Measurements from ENCODE around the gene ZNRD2. TPM values are rescaled to one million over a fixed set of nuclear protein-coding genes. Genes with fewer than 3 reads are reported as not detected.

ZNRD2 gene
- total and polyA plus RNA-seq, 4 experiments from 2014 or later = 24.6 to 74.9 (median 48.8) TPM

GRCh38 chr11:65538232-65538914 lies 31.9 kb upstream of the ZNRD2 start:
- peaks cover 14% of the 10 kb centered on the region for H3K4me1 ChIP-seq (ENCODE audit: insufficient read depth, low read length)
- H3K27ac ChIP-seq (ENCODE audit: low read depth, low read length) = no peak overlapping the region
- no peaks in the 10 kb centered on the region for H3K27me3 ChIP-seq (ENCODE audit: insufficient read depth, low read length)
- peak in 1 of 5 donors; percentile 33 for DNase-seq
- peaks cover 13% of the 10 kb centered on the region for H3K36me3 ChIP-seq (ENCODE audit: insufficient read depth, low read length)
- H3K9me3 ChIP-seq (ENCODE audit: control insufficient read depth in 1 of 2, low read length in 2 of 2) = no peaks in the 10 kb centered on the region
- Mint-ChIP-seq H3K27me3 (no peaks in the 10 kb centered on the region), H3K4me1 (peaks cover 8 to 26% (median 12%) of the 10 kb centered on the region in 4 donors), H3K36me3 (peaks cover 6 to 26% of the 10 kb centered on the region in 2 donors), H3K4me3 (peak overlapping the region in 5 of 8 donors; percentile 25 to 57 (median 39)), H3K27ac (peak overlapping the region in 1 of 7 donors; percentile 38), H3K9me3 (no peaks in the 10 kb centered on the region)
- no peak overlapping the region for H3K4me3 ChIP-seq (ENCODE audit: low read length in 2 of 2)
- CTCF ChIA-PET (ENCODE audit: partially characterized antibody) = interaction anchor here (3.1 to 4.1 kb wide), 2 partner anchors 50 to 55 kb away, joined by 9 to 17 read pairs; no protein-coding TSS in a partner anchor
- intact Hi-C loops (cut with micrococcal nuclease) = no loop called here
- POLR2A ChIA-PET (ENCODE audit: partially characterized antibody) = interaction anchor here (1.0 to 9.1 kb wide), 9 partner anchors 13 to 77 kb away, joined by 3 to 110 read pairs (median 10); partner anchors contain the start of genes EHBP1L1, FAM89B, MALAT1 and PCNX3

GRCh38 chr11:65538915-65539743 lies 31.1 kb upstream of the ZNRD2 start:
- Histone ChIP-seq H3K36me3 (ENCODE audit: insufficient read depth, low read length) (peaks cover 13% of the 10 kb centered on the region), H3K4me1 (ENCODE audit: insufficient read depth, low read length) (peaks cover 14% of the 10 kb centered on the region), H3K4me3 (ENCODE audit: low read length in 2 of 2) (peak overlapping the region in 1 of 2 donors; percentile 91), H3K9me3 (ENCODE audit: control insufficient read depth in 1 of 2, low read length in 2 of 2) (no peaks in the 10 kb centered on the region), H3K27ac (ENCODE audit: low read depth, low read length) (peak overlapping the region; percentile 55), H3K27me3 (ENCODE audit: insufficient read depth, low read length) (no peaks in the 10 kb centered on the region)
- peak overlapping the region in 1 of 8 donors; percentile 57 for H3K4me3 Mint-ChIP-seq
- peak overlapping the region in 2 of 7 donors; percentile 38 to 41 for H3K27ac Mint-ChIP-seq
- H3K27me3 Mint-ChIP-seq = no peaks in the 10 kb centered on the region
- DNase-seq = peak in 1 of 5 donors; percentile 38
- intact Hi-C loops (cut with micrococcal nuclease) = no loop called here
- peaks cover 9 to 29% (median 12%) of the 10 kb centered on the region in 4 donors for H3K4me1 Mint-ChIP-seq
- H3K9me3 Mint-ChIP-seq = no peaks in the 10 kb centered on the region
- POLR2A ChIA-PET (ENCODE audit: partially characterized antibody) = interaction anchor here (1.0 to 10.5 kb wide), 21 partner anchors 9 to 172 kb away, joined by 3 to 181 read pairs (median 12); partner anchors contain the start of genes EHBP1L1, FAM89B, FRMD8 and KCNK7
- H3K36me3 Mint-ChIP-seq = peaks cover 6 to 29% of the 10 kb centered on the region in 2 donors
- CTCF ChIA-PET (ENCODE audit: partially characterized antibody) = interaction anchor here (1.0 to 7.9 kb wide), 17 partner anchors 8 to 158 kb away, joined by 3 to 124 read pairs (median 9); partner anchors contain the start of genes EHBP1L1, FAM89B, KCNK7 and PCNX3

GRCh38 chr11:65539744-65540289 lies 30.5 kb upstream of the ZNRD2 start:
- ChIA-PET CTCF (ENCODE audit: partially characterized antibody) (interaction anchor here (0.8 to 7.9 kb wide), 23 partner anchors 8 to 184 kb away, joined by 3 to 124 read pairs (median 5); partner anchors contain the start of genes EHBP1L1, FAM89B, KCNK7 and PCNX3), POLR2A (ENCODE audit: partially characterized antibody) (interaction anchor here (0.7 to 10.5 kb wide), 28 partner anchors 9 to 171 kb away, joined by 3 to 181 read pairs (median 8); partner anchors contain the start of genes EHBP1L1, FAM89B, FRMD8 and KCNK7)
- Mint-ChIP-seq H3K36me3 (peaks cover under 1 to 23% of the 10 kb centered on the region in 2 donors), H3K4me1 (peaks cover 10 to 33% (median 12%) of the 10 kb centered on the region in 4 donors), H3K27me3 (no peaks in the 10 kb centered on the region), H3K9me3 (no peaks in the 10 kb centered on the region), H3K27ac (peak overlapping the region; percentile 48 to 87 (median 81)), H3K4me3 (peak overlapping the region; percentile 82 to 90 (median 87))
- H3K27me3 ChIP-seq (ENCODE audit: insufficient read depth, low read length) = no peaks in the 10 kb centered on the region
- no peak for DNase-seq
- H3K4me1 ChIP-seq (ENCODE audit: insufficient read depth, low read length) = peaks cover 14% of the 10 kb centered on the region
- H3K9me3 ChIP-seq (ENCODE audit: control insufficient read depth in 1 of 2, low read length in 2 of 2) = no peaks in the 10 kb centered on the region
- H3K4me3 ChIP-seq (ENCODE audit: low read length in 2 of 2) = peak overlapping the region in 1 of 2 donors; percentile 91
- intact Hi-C loops (cut with micrococcal nuclease) = loop anchor here (1.0 kb wide), 7 partner anchors 12 to 98 kb away; partner anchors contain the start of genes PCNX3, SCYL1 and SIPA1
- peaks cover 13% of the 10 kb centered on the region for H3K36me3 ChIP-seq (ENCODE audit: insufficient read depth, low read length)
- peak overlapping the region; percentile 55 for H3K27ac ChIP-seq (ENCODE audit: low read depth, low read length)

- H3K4me3 Mint-ChIP-seq = peak overlapping the region; percentile 82 to 90 (median 87)
- H3K36me3 Mint-ChIP-seq = peaks cover 0 to 22% of the 10 kb centered on the region in 2 donors
- peaks cover 12 to 36% (median 16%) of the 10 kb centered on the region in 4 donors for H3K4me1 Mint-ChIP-seq
- H3K4me3 ChIP-seq (ENCODE audit: low read length in 2 of 2) = peak overlapping the region; percentile 73 to 91
- H3K27me3 ChIP-seq (ENCODE audit: insufficient read depth, low read length) = no peaks in the 10 kb centered on the region
- H3K4me1 ChIP-seq (ENCODE audit: insufficient read depth, low read length) = peaks cover 17% of the 10 kb centered on the region
- peak; percentile 90 to 95 (median 91) for DNase-seq
- POLR2A ChIA-PET (ENCODE audit: partially characterized antibody) = interaction anchor here (0.7 to 10.5 kb wide), 30 partner anchors 8 to 171 kb away, joined by 3 to 181 read pairs (median 8); partner anchors contain the start of genes EHBP1L1, FAM89B, FRMD8 and KCNK7
- H3K9me3 ChIP-seq (ENCODE audit: control insufficient read depth in 1 of 2, low read length in 2 of 2) = no peaks in the 10 kb centered on the region
- intact Hi-C loops (cut with micrococcal nuclease) = loop anchor here (1.0 kb wide), 7 partner anchors 12 to 98 kb away; partner anchors contain the start of genes PCNX3, SCYL1 and SIPA1
- H3K27me3 Mint-ChIP-seq = no peaks in the 10 kb centered on the region
- peaks cover 7% of the 10 kb centered on the region for H3K36me3 ChIP-seq (ENCODE audit: insufficient read depth, low read length)
- H3K27ac Mint-ChIP-seq = peak overlapping the region; percentile 81 to 95 (median 87)
- H3K27ac ChIP-seq (ENCODE audit: low read depth, low read length) = peak overlapping the region; percentile 55
- CTCF ChIA-PET (ENCODE audit: partially characterized antibody) = interaction anchor here (0.7 to 7.9 kb wide), 29 partner anchors 9 to 185 kb away, joined by 3 to 124 read pairs (median 5); partner anchors contain the start of genes EHBP1L1, FAM89B, KCNK7 and PCNX3
- no peaks in the 10 kb centered on the region for H3K9me3 Mint-ChIP-seq
Observed at GRCh38 chr11:65540290-65541092, 29.8 kb upstream of the ZNRD2 start.

GRCh38 chr11:65541093-65541982 lies 28.9 kb upstream of the ZNRD2 start:
- H3K27ac Mint-ChIP-seq = peak overlapping the region; percentile 81 to 95 (median 87)
- H3K27me3 Mint-ChIP-seq = no peaks in the 10 kb centered on the region
- peaks cover 7% of the 10 kb centered on the region for H3K36me3 ChIP-seq (ENCODE audit: insufficient read depth, low read length)
- peaks cover 26% of the 10 kb centered on the region for H3K4me1 ChIP-seq (ENCODE audit: insufficient read depth, low read length)
- peak overlapping the region; percentile 74 to 90 (median 87) for H3K4me3 Mint-ChIP-seq
- peaks cover 0 to 19% of the 10 kb centered on the region in 2 donors for H3K36me3 Mint-ChIP-seq
- H3K27me3 ChIP-seq (ENCODE audit: insufficient read depth, low read length) = no peaks in the 10 kb centered on the region
- peak overlapping the region in 1 of 2 donors; percentile 91 for H3K4me3 ChIP-seq (ENCODE audit: low read length in 2 of 2)
- peak in 1 of 5 donors; percentile 41 for DNase-seq
- H3K27ac ChIP-seq (ENCODE audit: low read depth, low read length) = peak overlapping the region; percentile 55
- no peaks in the 10 kb centered on the region for H3K9me3 Mint-ChIP-seq
- H3K4me1 Mint-ChIP-seq = peaks cover 19 to 44% (median 23%) of the 10 kb centered on the region in 4 donors
- intact Hi-C loops (cut with micrococcal nuclease) = no loop called here
- H3K9me3 ChIP-seq (ENCODE audit: control insufficient read depth in 1 of 2, low read length in 2 of 2) = no peaks in the 10 kb centered on the region
- ChIA-PET POLR2A (ENCODE audit: partially characterized antibody) (interaction anchor here (0.7 to 10.5 kb wide), 26 partner anchors 8 to 170 kb away, joined by 3 to 181 read pairs (median 8); partner anchors contain the start of genes EHBP1L1, FAM89B, KCNK7 and LTBP3), CTCF (ENCODE audit: partially characterized antibody) (interaction anchor here (0.6 to 7.9 kb wide), 25 partner anchors 10 to 122 kb away, joined by 3 to 124 read pairs (median 6); partner anchors contain the start of genes EHBP1L1, FAM89B, KCNK7 and PCNX3)
